ENCODE data around the gene EFCAB11.

- TF ChIP-seq CTCF (IDR thresholded peaks at IDR 0.05), result no peak
- no peak for TF ChIP-seq POLR2A (IDR thresholded peaks at IDR 0.05)
- no peak for TF ChIP-seq POLR2AphosphoS5 (IDR thresholded peaks at IDR 0.05)
These were observed 120.9 kb downstream of the EFCAB11 start for GRCh38 chr14:89833661-89834060.
